AG04450 (cell line): ENCODE data around the gene ITM2B. TPM values are rescaled to one million over a fixed set of nuclear protein-coding genes. Genes with fewer than 3 reads are reported as not detected.

ENCODE experiments used
- CTCF ChIA-PET: fragments of 300-600, 350-600 bp; formaldehyde crosslinking; extraction: SDS; loops from one replicate; lab custom pipeline; 2022; ENCODE audit warnings: antibody characterized with exemption, inconsistent platforms; lab: Charles Lee
- POLR2A ChIA-PET: fragments of 350-600 bp; formaldehyde crosslinking; extraction: SDS; loops from one replicate; lab custom pipeline; 2021; ENCODE audit warnings: antibody characterized with exemption, inconsistent platforms; lab: Yijun Ruan, JAX
- DNase-seq: peaks from one replicate; pipeline ENCODE4 v3.0.0-alpha.2; 2011; ENCODE audit warnings: low read depth, low spot score
- H3K27ac ChIP-seq: one replicate; pipeline ENCODE4 v1.5.1; 2012; ENCODE audit warnings: low read depth, low read length, control low read depth
- H3K27me3 ChIP-seq: one replicate; pipeline ENCODE4 v1.6.0; 2012; ENCODE audit warnings: low read length; ENCODE audit not compliant: control insufficient read depth, insufficient read depth
- H3K4me3 ChIP-seq: 2 replicates; pipeline ENCODE4 v1.5.1; 2011; ENCODE audit warnings: mild to moderate bottlenecking, low read depth, low read length, control low read depth
- H3K9me3 ChIP-seq: 2 replicates; pipeline ENCODE4 v1.5.1; 2012; ENCODE audit warnings: low read length; ENCODE audit not compliant: control insufficient read depth, insufficient read depth
- CTCF ChIP-seq: IDR thresholded peaks from 2 replicates; pipeline ENCODE4 v1.5.1; 2011; ENCODE audit warnings: low read depth, low read length, control low read depth, inconsistent platforms
- polyA plus RNA-seq: library from polyadenylated mRNA; depleted of rRNA; stranded (reverse); fragments of >200 nt; gene quantifications from 2 replicates; pipeline ENCODE4 v1.2.3, GENCODE V29; 2011

ITM2B gene
- polyA plus RNA-seq, 1 experiment = 417 TPM

GRCh38 chr13:48220592-48220980 is 12.4 kb upstream of the ITM2B start:
- DNase-seq = no peak
- no peaks in the 10 kb centered on the region for H3K9me3 ChIP-seq
- no peak overlapping the region for H3K27ac ChIP-seq
- H3K4me3 ChIP-seq = no peak overlapping the region
- H3K27me3 ChIP-seq = peaks cover 2% of the 10 kb centered on the region
- ChIA-PET CTCF (interaction anchor here (0.9 kb wide), 1 partner anchor 32 kb away, joined by 3 read pairs; no protein-coding TSS in a partner anchor), POLR2A (interaction anchor here (1.8 kb wide), 1 partner anchor 12 kb away, joined by 7 read pairs; the partner anchor contains the start of gene ITM2B)
- no peak for TF ChIP-seq CTCF

- H3K9me3 ChIP-seq = no peaks in the 10 kb centered on the region
- CTCF ChIA-PET = interaction anchor here (0.9 to 1.1 kb wide), 2 partner anchors 17 to 31 kb away, joined by 3 read pairs; no protein-coding TSS in a partner anchor
- H3K27ac ChIP-seq = no peak overlapping the region
- POLR2A ChIA-PET = interaction anchor here (1.8 kb wide), 1 partner anchor 12 kb away, joined by 7 read pairs; the partner anchor contains the start of gene ITM2B
- no peak for TF ChIP-seq CTCF
- peaks cover 2% of the 10 kb centered on the region for H3K27me3 ChIP-seq
- no peak overlapping the region for H3K4me3 ChIP-seq
- no peak for DNase-seq
Observed at GRCh38 chr13:48220981-48221685, 11.9 kb upstream of the ITM2B start.

GRCh38 chr13:48221686-48222187 is 11.3 kb upstream of the ITM2B start:
- ChIA-PET CTCF (interaction anchor here (0.9 to 1.1 kb wide), 2 partner anchors 16 to 30 kb away, joined by 3 read pairs; no protein-coding TSS in a partner anchor), POLR2A (interaction anchor here (1.8 kb wide), 1 partner anchor 11 kb away, joined by 7 read pairs; the partner anchor contains the start of gene ITM2B)
- Histone ChIP-seq H3K9me3 (no peaks in the 10 kb centered on the region), H3K27me3 (no peaks in the 10 kb centered on the region), H3K27ac (no peak overlapping the region), H3K4me3 (no peak overlapping the region)
- TF ChIP-seq CTCF = no peak
- no peak for DNase-seq

- Histone ChIP-seq H3K9me3 (no peaks in the 10 kb centered on the region), H3K27me3 (peaks cover 1% of the 10 kb centered on the region), H3K27ac (no peak overlapping the region), H3K4me3 (peak overlapping the region; percentile 45)
- no peak for DNase-seq
- no peak for TF ChIP-seq CTCF
- CTCF ChIA-PET = no interaction called here
- POLR2A ChIA-PET = no interaction called here
Observed at GRCh38 chr13:48222358-48223301, 10.4 kb upstream of the ITM2B start.
